Left renal cortex interstitium (tissue), 4 donors: Measurements from ENCODE around the gene DDX10. TPM values are rescaled to one million over a fixed set of nuclear protein-coding genes. Genes with fewer than 3 reads are reported as not detected.
"Not testable (repeated sequence)": the region's sequence is repeated elsewhere in the genome, so short reads cannot be mapped to it uniquely, and the experiment has no call there.

Source experiments
- DNase-seq, 4 donors: peaks; one replicate each; pipeline ENCODE4 v3.0.0-alpha.2; 2013; ENCODE audit warnings: low read depth in 4 of 4, low spot score in 2 of 4, missing footprints in 1 of 4
- polyA plus RNA-seq, 4 donors: library from polyadenylated mRNA; unstranded; fragments of 120-200 nt; gene quantifications; one replicate each; pipeline ENCODE4 v1.2.1, GENCODE V29; 2013; ENCODE audit not compliant: insufficient read length in 4 of 4

DDX10 gene
- polyA plus RNA-seq, 4 donors, result 69.6 to 94.9 (median 79.2) TPM

- not testable (repeated sequence) for DNase-seq
Observed at GRCh38 chr11:108654100-108654499, 10.8 kb upstream of the DDX10 start.

GRCh38 chr11:108654994-108655631 lies 9.8 kb upstream of the DDX10 start:
- DNase-seq, result peak in 1 of 4 donors; percentile 17

- DNase-seq, result no peak
Observed at GRCh38 chr11:108662700-108663099, 2.2 kb upstream of the DDX10 start.

- no peak for DNase-seq
Observed at GRCh38 chr11:108663154-108663877, 1.6 kb upstream of the DDX10 start.

- no peak for DNase-seq
Observed at GRCh38 chr11:108666373-108666772, 1.5 kb downstream of the DDX10 start.

GRCh38 chr11:108669286-108669685 lies 4.4 kb downstream of the DDX10 start:
- no peak for DNase-seq

- DNase-seq, result no peak
Observed at GRCh38 chr11:108669711-108670110, 4.8 kb downstream of the DDX10 start.

- DNase-seq, result no peak
Observed at GRCh38 chr11:108670451-108670850, 5.6 kb downstream of the DDX10 start.

GRCh38 chr11:108672113-108672512 lies 7.2 kb downstream of the DDX10 start:
- DNase-seq, result no peak

GRCh38 chr11:108672786-108673185 lies 7.9 kb downstream of the DDX10 start:
- no peak for DNase-seq

- DNase-seq, result no peak
Observed at GRCh38 chr11:108679045-108679444, 14.2 kb downstream of the DDX10 start.

- no peak for DNase-seq
Observed at GRCh38 chr11:108680271-108680670, 15.4 kb downstream of the DDX10 start.

- DNase-seq, result no peak
Observed at GRCh38 chr11:108685419-108686130, 20.7 kb downstream of the DDX10 start.

GRCh38 chr11:108693852-108694251 lies 29.0 kb downstream of the DDX10 start:
- no peak for DNase-seq

GRCh38 chr11:108694846-108695245 lies 30.0 kb downstream of the DDX10 start:
- no peak for DNase-seq

- peak; percentile 15 to 63 (median 34) for DNase-seq
Observed at GRCh38 chr11:108697872-108698473, 33.1 kb downstream of the DDX10 start.

GRCh38 chr11:108698844-108699642 lies 34.2 kb downstream of the DDX10 start:
- no peak for DNase-seq

GRCh38 chr11:108703916-108704315 lies 39.0 kb downstream of the DDX10 start:
- no peak for DNase-seq

- DNase-seq, result no peak
Observed at GRCh38 chr11:108705061-108705460, 40.2 kb downstream of the DDX10 start.

- no peak for DNase-seq
Observed at GRCh38 chr11:108708173-108708572, 43.3 kb downstream of the DDX10 start.
